Measurements from ENCODE around the gene TTLL3. TPM values are rescaled to one million over a fixed set of nuclear protein-coding genes. Genes with fewer than 3 reads are reported as not detected.

TTLL3 gene
- total RNA-seq, 2 donors from 2014 or later: 40.7 to 69.0 TPM

DNA sequence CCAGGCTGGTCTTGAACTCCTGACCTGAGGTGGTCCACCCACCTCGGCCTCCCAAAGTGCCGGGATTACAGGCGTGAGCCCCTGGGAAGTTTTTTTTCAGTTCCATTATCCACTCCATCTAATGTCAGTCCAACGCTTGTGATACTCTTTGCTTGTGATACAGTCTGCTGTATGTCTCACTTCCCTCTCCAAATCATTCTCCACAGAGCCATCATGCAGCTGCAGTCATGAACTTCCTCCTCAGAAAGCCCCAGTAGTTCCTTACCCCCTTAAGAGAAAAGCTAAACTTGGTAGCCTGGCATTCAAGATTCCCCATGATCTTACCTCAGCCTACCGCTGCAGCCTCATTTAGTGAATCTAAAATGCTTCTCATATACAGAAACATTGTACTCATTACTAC is 14.9 kb upstream of the TTLL3 start:
- TF ChIP-seq POLR2AphosphoS5 (IDR thresholded peaks at IDR 0.05) (no peak), POLR2A (IDR thresholded peaks at IDR 0.05) (no peak)
- TF ChIP-seq, protein P1, sequence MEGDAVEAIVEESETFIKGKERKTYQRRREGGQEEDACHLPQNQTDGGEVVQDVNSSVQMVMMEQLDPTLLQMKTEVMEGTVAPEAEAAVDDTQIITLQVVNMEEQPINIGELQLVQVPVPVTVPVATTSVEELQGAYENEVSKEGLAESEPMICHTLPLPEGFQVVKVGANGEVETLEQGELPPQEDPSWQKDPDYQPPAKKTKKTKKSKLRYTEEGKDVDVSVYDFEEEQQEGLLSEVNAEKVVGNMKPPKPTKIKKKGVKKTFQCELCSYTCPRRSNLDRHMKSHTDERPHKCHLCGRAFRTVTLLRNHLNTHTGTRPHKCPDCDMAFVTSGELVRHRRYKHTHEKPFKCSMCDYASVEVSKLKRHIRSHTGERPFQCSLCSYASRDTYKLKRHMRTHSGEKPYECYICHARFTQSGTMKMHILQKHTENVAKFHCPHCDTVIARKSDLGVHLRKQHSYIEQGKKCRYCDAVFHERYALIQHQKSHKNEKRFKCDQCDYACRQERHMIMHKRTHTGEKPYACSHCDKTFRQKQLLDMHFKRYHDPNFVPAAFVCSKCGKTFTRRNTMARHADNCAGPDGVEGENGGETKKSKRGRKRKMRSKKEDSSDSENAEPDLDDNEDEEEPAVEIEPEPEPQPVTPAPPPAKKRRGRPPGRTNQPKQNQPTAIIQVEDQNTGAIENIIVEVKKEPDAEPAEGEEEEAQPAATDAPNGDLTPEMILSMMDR (IDR thresholded peaks at IDR 0.05): no peak
- Histone ChIP-seq H3K36me3 (peaks cover 0 to 10% of the 10 kb centered on the region in 2 donors), H3K9me3 (no peaks in the 10 kb centered on the region)

DNA sequence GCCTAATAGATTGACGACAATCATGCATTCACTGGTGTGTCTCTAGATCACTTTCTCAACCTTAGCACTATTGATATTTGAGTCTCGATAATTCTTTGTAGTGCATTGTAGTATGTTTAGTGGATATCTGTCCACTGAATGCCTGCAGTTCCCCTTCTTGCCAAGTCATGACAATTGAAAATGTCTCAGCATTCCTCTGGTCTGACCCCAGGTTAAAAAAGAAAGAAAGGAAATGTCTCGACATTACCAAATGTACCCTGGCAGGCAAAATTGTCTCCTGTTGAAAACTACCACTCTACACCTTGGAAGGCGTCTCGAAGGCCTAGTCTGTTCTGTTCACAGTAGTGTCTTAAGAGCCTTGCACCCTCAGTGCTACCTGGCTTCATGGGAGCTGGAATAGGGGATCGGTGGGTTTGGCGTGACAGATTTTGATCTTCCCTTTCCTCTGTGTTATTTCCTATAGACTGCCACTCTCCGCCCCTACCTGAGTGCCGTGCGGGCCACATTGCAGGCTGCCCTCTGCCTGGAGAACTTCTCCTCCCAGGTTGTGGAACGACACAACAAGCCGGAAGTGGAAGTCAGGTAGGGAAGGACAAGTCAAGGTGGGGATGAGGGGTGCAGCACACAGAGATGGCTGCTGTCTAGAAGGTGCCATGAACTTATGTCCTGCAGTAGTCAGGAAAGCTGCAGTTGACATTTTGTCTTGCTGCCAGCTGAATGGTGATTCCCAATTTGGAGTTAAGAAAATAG is 12.7 kb upstream of the TTLL3 start:
- no peak overlapping the region for H3K4me3 ChIP-seq
- TF ChIP-seq POLR2A (IDR thresholded peaks at IDR 0.05): no peak
- intact Hi-C loops (cut with DNase I): no loop called here
- no peaks in the 10 kb centered on the region for H3K27me3 ChIP-seq (replicated peaks; ENCODE audit: insufficient read depth)
- no peaks in the 10 kb centered on the region for H3K4me1 ChIP-seq (replicated peaks)
- no peaks in the 10 kb centered on the region for H3K9me3 ChIP-seq
- no peak for DNase-seq (ENCODE audit: low spot score)
- H3K27ac ChIP-seq: no peak overlapping the region
- H3K36me3 ChIP-seq: peaks cover 0 to 23% of the 10 kb centered on the region in 2 donors
- WGBS: 94% methylated on average over 12 of the region's 12 CpGs

More for the DNA sequence above, 14.9 kb upstream of the TTLL3 start:
- no peak for DNase-seq (ENCODE audit: low spot score)
- no peak overlapping the region for H3K27ac ChIP-seq
- intact Hi-C loops (cut with DNase I): no loop called here
- no peak overlapping the region for H3K4me3 ChIP-seq
- H3K4me1 ChIP-seq (replicated peaks): no peaks in the 10 kb centered on the region
- 85% methylated on average over 5 of the region's 5 CpGs for whole genome bisulfite sequencing
- no peaks in the 10 kb centered on the region for H3K27me3 ChIP-seq (replicated peaks; ENCODE audit: insufficient read depth)

GRCh38 chr3:9800529-9800928 is 9.5 kb upstream of the TTLL3 start:
- peaks cover 0 to 23% of the 10 kb centered on the region in 2 donors for H3K36me3 ChIP-seq
- no peaks in the 10 kb centered on the region for H3K4me1 ChIP-seq (replicated peaks)
- no peak for DNase-seq (ENCODE audit: low spot score)
- H3K9me3 ChIP-seq: no peaks in the 10 kb centered on the region
- no peak for TF ChIP-seq POLR2AphosphoS5 (IDR thresholded peaks at IDR 0.05)
- TF ChIP-seq, protein P1 (IDR thresholded peaks at IDR 0.05): no peak
- TF ChIP-seq POLR2A (IDR thresholded peaks at IDR 0.05): no peak
- H3K27me3 ChIP-seq (replicated peaks; ENCODE audit: insufficient read depth): no peaks in the 10 kb centered on the region
- H3K4me3 ChIP-seq: no peak overlapping the region
- no peak overlapping the region for H3K27ac ChIP-seq
- intact Hi-C loops (cut with DNase I): no loop called here
- 92% methylated on average over 5 of the region's 5 CpGs for WGBS

- intact Hi-C loops (cut with DNase I): no loop called here
- H3K4me3 ChIP-seq: no peak overlapping the region
- DNase-seq (ENCODE audit: low spot score): no peak
- no peaks in the 10 kb centered on the region for H3K4me1 ChIP-seq (replicated peaks)
- peaks cover 0 to 23% of the 10 kb centered on the region in 2 donors for H3K36me3 ChIP-seq
- 70% methylated on average over 1 of the region's 1 CpG for WGBS
- no peaks in the 10 kb centered on the region for H3K27me3 ChIP-seq (replicated peaks; ENCODE audit: insufficient read depth)
- TF ChIP-seq, protein P1 (IDR thresholded peaks at IDR 0.05): no peak
- H3K9me3 ChIP-seq: no peaks in the 10 kb centered on the region
- H3K27ac ChIP-seq: no peak overlapping the region
Observed at GRCh38 chr3:9803494-9803893, 6.6 kb upstream of the TTLL3 start.

- Histone ChIP-seq H3K9me3 (no peaks in the 10 kb centered on the region), H3K36me3 (peaks cover 0 to 15% of the 10 kb centered on the region in 2 donors), H3K4me1 (replicated peaks) (no peaks in the 10 kb centered on the region), H3K27ac (no peak overlapping the region), H3K4me3 (no peak overlapping the region), H3K27me3 (replicated peaks; ENCODE audit: insufficient read depth) (no peaks in the 10 kb centered on the region)
- intact Hi-C loops (cut with DNase I): no loop called here
- TF ChIP-seq, protein P1 (IDR thresholded peaks at IDR 0.05): no peak
- TF ChIP-seq POLR2AphosphoS5 (IDR thresholded peaks at IDR 0.05): no peak
- TF ChIP-seq POLR2A (IDR thresholded peaks at IDR 0.05): no peak
- 91% methylated on average over 5 of the region's 5 CpGs for WGBS
- DNase-seq (ENCODE audit: low spot score): no peak
Observed at GRCh38 chr3:9804996-9805395, 5.1 kb upstream of the TTLL3 start.
